GM12891 (cell line): Measurements from ENCODE around the gene SLCO2A1.

Experiments
- PAX5 ChIP-seq: IDR thresholded peaks from 2 replicates; pipeline ENCODE4 v1.6.1; 2011; ENCODE audit warnings: low read length, moderate library complexity, mild to moderate bottlenecking; ENCODE audit not compliant: insufficient read depth, severe bottlenecking
- POLR2A ChIP-seq: IDR thresholded peaks from 2 replicates; pipeline ENCODE4 v1.6.1; 2011; ENCODE audit warnings: low read depth, low read length, control low read depth
- POLR2AphosphoS5 ChIP-seq: IDR thresholded peaks from 2 replicates; pipeline ENCODE4 v1.6.1; 2011; ENCODE audit warnings: low read depth, low read length, control low read depth
- SPI1 ChIP-seq: IDR thresholded peaks from 2 replicates; pipeline ENCODE4 v1.6.1; 2011; ENCODE audit warnings: low read depth, low read length, control low read depth
- TAF1 ChIP-seq: IDR thresholded peaks from 2 replicates; pipeline ENCODE4 v1.6.1; 2011; ENCODE audit warnings: low read depth, low read length, control low read depth

- no peak for TF ChIP-seq POLR2AphosphoS5
- no peak for TF ChIP-seq POLR2A
- TF ChIP-seq TAF1, result no peak
- TF ChIP-seq PAX5, result no peak
- no peak for TF ChIP-seq SPI1
These were observed 114.7 kb downstream of the SLCO2A1 start for GRCh38 chr3:133914839-133915600.
